Body of pancreas (tissue), 4 donors: ENCODE results near the gene UBE2N. TPM values are rescaled to one million over a fixed set of nuclear protein-coding genes. Genes with fewer than 3 reads are reported as not detected.

Experiments
- ATAC-seq: fragments of 150-250 bp; one replicate; pipeline ENCODE4 v1.9.1; 2016
- DNase-seq, 4 donors: peaks; one replicate each; pipeline ENCODE4 v3.0.0-alpha.2; 2019
- H3K27ac ChIP-seq, 4 donors: fragments of 200-600 bp; sonication (generic); 1 replicate in 3 of 4; 2 replicates in 1 of 4; pipeline versions ENCODE4 v1.5.1 to v1.6.1; 2016 to 2019; ENCODE audit warnings: mild to moderate bottlenecking in 1 of 4, mixed read lengths in 1 of 4, moderate library complexity in 1 of 4
- H3K27me3 ChIP-seq, 2 donors: fragments of 200-600 bp; sonication (generic); one replicate each; pipeline ENCODE4 v1.6.0; 2016; ENCODE audit warnings: mild to moderate bottlenecking in 1 of 2
- H3K36me3 ChIP-seq, 2 donors: fragments of 200-600 bp; sonication (generic); replicated peaks in 1 of 2; 2 replicates each; pipeline ENCODE4 v1.5.1; 2016; ENCODE audit warnings: low read depth in 2 of 2; ENCODE audit not compliant: insufficient read depth in 1 of 2
- H3K4me1 ChIP-seq: fragments of 200-600 bp; sonication (generic); one replicate; pipeline ENCODE4 v1.6.0; 2016
- H3K4me3 ChIP-seq, 2 donors: fragments of 200-600 bp; sonication (generic); 1 replicate in 1 of 2; 2 replicates in 1 of 2; pipeline ENCODE4 v1.5.1; 2016 to 2019
- H3K9me3 ChIP-seq, 3 donors: fragments of 200-600 bp; sonication (generic); 1 replicate in 2 of 3; 2 replicates in 1 of 3; pipeline ENCODE4 v1.5.1; 2016
- CTCF ChIP-seq, 7 experiments: fragments of 450-650 bp in 4 of 7; fragments of 200-600 bp in 3 of 7; sonication (generic) in 3 of 7; IDR thresholded peaks; one replicate each; pipeline ENCODE4 v1.5.1; 2016 to 2019; ENCODE audit warnings: antibody characterized with exemption in 7 of 7
- POLR2A ChIP-seq, 3 donors: fragments of 450-650 bp; IDR thresholded peaks; one replicate each; pipeline ENCODE4 v1.6.1; 2016; ENCODE audit warnings: antibody characterized with exemption in 3 of 3, mild to moderate bottlenecking in 2 of 3
- WGBS, 2 donors: methylation state at CpG; one replicate each; pipeline ENCODE4 v1.1.5; 2017; 5-methylcytosine and 5-hydroxymethylcytosine counted together
- intact Hi-C: fragments of 100-400 bp; cut with DNase I; formaldehyde crosslinking; loops from one replicate; pipeline ENCODE4 v1.15.1; 2023
- small RNA-seq: library from RNA; depleted of rRNA; stranded (forward); fragments of <200 nt; gene quantifications from one replicate; pipeline ENCODE3, GENCODE V24; 2016
- total RNA-seq, 2 donors: library from RNA; depleted of rRNA; stranded (reverse); fragments of >200 nt; gene quantifications; one replicate each; pipeline ENCODE4 v1.1.0, GENCODE V29; 2016

Gene UBE2N
- total RNA-seq, 2 donors from 2014 or later: 6.9 to 11.2 TPM

- no peaks in the 10 kb centered on the region for H3K27me3 ChIP-seq
- DNase-seq (no peak), ATAC-seq (no peak)
- H3K36me3 ChIP-seq: no peaks in the 10 kb centered on the region
- TF ChIP-seq POLR2A (IDR thresholded peaks at IDR 0.05) (no peak), CTCF (IDR thresholded peaks at IDR 0.05) (no peak)
- H3K9me3 ChIP-seq: no peaks in the 10 kb centered on the region
- WGBS, 2 donors: 79 to 84% methylated on average over 8 of the region's 8 CpGs
- H3K27ac ChIP-seq: no peak overlapping the region
- peaks cover under 1% of the 10 kb centered on the region for H3K4me1 ChIP-seq
- intact Hi-C loops: no loop called here
- H3K4me3 ChIP-seq: no peak overlapping the region
Observed at GRCh38 chr12:93356214-93356613, 85.5 kb downstream of the UBE2N start.

Small RNA genes within 50 kb of the gene (small RNA-seq; reads per million reads assigned to genes)
- not detected for gene RF00019

Other genes starting within 250 kb of the UBE2N start
- 10 to 100 TPM; 59.7 to 66.9 TPM for gene NUDT4, start 64.0 kb downstream of the UBE2N start, total RNA-seq
- gene MRPL42, start 25.6 kb upstream of the UBE2N start, total RNA-seq: 10 to 100 TPM; 11.9 to 21.4 TPM
- gene SOCS2, start 130.7 kb upstream of the UBE2N start, total RNA-seq: 10 to 100 TPM; 16.3 to 50.4 TPM
- gene CRADD, start 235.4 kb upstream of the UBE2N start, total RNA-seq: 10 to 100 TPM; 27.2 to 75.2 TPM